HL-60 (cell line): ENCODE data around the gene KCNC1.

ENCODE experiments used
- DNase-seq, 2 experiments: peaks; one replicate each; pipeline ENCODE4 v3.0.0-alpha.2; 2010 to 2020; ENCODE audit warnings: low read depth in 1 of 2, low spot score in 1 of 2
- H3K27ac ChIP-seq: fragments of 250-450 bp; sonication (Bioruptor Pico); replicated peaks from 2 replicates; pipeline ENCODE4 v1.5.1; 2020; ENCODE audit warnings: mild to moderate bottlenecking, moderate library complexity
- H3K27me3 ChIP-seq: fragments of 250-450 bp; sonication (Bioruptor Pico); 2 replicates; pipeline ENCODE4 v1.5.1; 2021; ENCODE audit warnings: mild to moderate bottlenecking, moderate library complexity; ENCODE audit not compliant: insufficient read depth, poor library complexity, severe bottlenecking
- H3K4me3 ChIP-seq: replicated peaks from 2 replicates; pipeline ENCODE4 v1.5.1; 2011; ENCODE audit warnings: mild to moderate bottlenecking, control low read depth, low read length; ENCODE audit not compliant: insufficient read depth
- CTCF ChIP-seq: IDR thresholded peaks from one replicate; pipeline ENCODE4 v1.5.1; 2011; ENCODE audit warnings: low read length, control low read depth, inconsistent platforms; ENCODE audit not compliant: insufficient read depth
- GABPA ChIP-seq: IDR thresholded peaks from 2 replicates; pipeline ENCODE4 v1.6.1; 2012; ENCODE audit warnings: low read depth
- POLR2AphosphoS5 ChIP-seq: IDR thresholded peaks from 2 replicates; pipeline ENCODE4 v1.6.1; 2012; ENCODE audit warnings: low read depth
- SPI1 ChIP-seq: IDR thresholded peaks from 2 replicates; pipeline ENCODE4 v1.6.1; 2012; ENCODE audit warnings: low read depth, mild to moderate bottlenecking, borderline replicate concordance
- TF ChIP-seq, protein P1 (sequence below): IDR thresholded peaks from 2 replicates; pipeline ENCODE4 v1.6.1; 2012; ENCODE audit warnings: low read depth; ENCODE audit not compliant: insufficient replicate concordance

KCNC1 gene

GRCh38 chr11:17767914-17768313 lies 33.3 kb downstream of the KCNC1 start:
- no peak overlapping the region for H3K27ac ChIP-seq
- H3K27me3 ChIP-seq: no peaks in the 10 kb centered on the region
- no peak for DNase-seq
- no peak for TF ChIP-seq SPI1
- TF ChIP-seq POLR2AphosphoS5: no peak
- no peak for TF ChIP-seq GABPA
- TF ChIP-seq CTCF: no peak
- TF ChIP-seq, protein P1, sequence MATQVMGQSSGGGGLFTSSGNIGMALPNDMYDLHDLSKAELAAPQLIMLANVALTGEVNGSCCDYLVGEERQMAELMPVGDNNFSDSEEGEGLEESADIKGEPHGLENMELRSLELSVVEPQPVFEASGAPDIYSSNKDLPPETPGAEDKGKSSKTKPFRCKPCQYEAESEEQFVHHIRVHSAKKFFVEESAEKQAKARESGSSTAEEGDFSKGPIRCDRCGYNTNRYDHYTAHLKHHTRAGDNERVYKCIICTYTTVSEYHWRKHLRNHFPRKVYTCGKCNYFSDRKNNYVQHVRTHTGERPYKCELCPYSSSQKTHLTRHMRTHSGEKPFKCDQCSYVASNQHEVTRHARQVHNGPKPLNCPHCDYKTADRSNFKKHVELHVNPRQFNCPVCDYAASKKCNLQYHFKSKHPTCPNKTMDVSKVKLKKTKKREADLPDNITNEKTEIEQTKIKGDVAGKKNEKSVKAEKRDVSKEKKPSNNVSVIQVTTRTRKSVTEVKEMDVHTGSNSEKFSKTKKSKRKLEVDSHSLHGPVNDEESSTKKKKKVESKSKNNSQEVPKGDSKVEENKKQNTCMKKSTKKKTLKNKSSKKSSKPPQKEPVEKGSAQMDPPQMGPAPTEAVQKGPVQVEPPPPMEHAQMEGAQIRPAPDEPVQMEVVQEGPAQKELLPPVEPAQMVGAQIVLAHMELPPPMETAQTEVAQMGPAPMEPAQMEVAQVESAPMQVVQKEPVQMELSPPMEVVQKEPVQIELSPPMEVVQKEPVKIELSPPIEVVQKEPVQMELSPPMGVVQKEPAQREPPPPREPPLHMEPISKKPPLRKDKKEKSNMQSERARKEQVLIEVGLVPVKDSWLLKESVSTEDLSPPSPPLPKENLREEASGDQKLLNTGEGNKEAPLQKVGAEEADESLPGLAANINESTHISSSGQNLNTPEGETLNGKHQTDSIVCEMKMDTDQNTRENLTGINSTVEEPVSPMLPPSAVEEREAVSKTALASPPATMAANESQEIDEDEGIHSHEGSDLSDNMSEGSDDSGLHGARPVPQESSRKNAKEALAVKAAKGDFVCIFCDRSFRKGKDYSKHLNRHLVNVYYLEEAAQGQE: no peak
- no peak overlapping the region for H3K4me3 ChIP-seq

GRCh38 chr11:17768547-17768946 lies 34.0 kb downstream of the KCNC1 start:
- no peak for DNase-seq
- no peak overlapping the region for H3K4me3 ChIP-seq
- TF ChIP-seq POLR2AphosphoS5: no peak
- TF ChIP-seq GABPA: no peak
- TF ChIP-seq SPI1: no peak
- TF ChIP-seq CTCF: no peak
- TF ChIP-seq, protein P1: no peak
- H3K27ac ChIP-seq: no peak overlapping the region
- H3K27me3 ChIP-seq: no peaks in the 10 kb centered on the region

GRCh38 chr11:17769218-17769617 lies 34.6 kb downstream of the KCNC1 start:
- H3K27me3 ChIP-seq: no peaks in the 10 kb centered on the region
- no peak overlapping the region for H3K27ac ChIP-seq
- no peak for TF ChIP-seq POLR2AphosphoS5
- TF ChIP-seq SPI1: no peak
- TF ChIP-seq, protein P1: no peak
- no peak for TF ChIP-seq GABPA
- no peak for TF ChIP-seq CTCF
- H3K4me3 ChIP-seq: no peak overlapping the region
- DNase-seq: no peak
